Forelimb muscle (tissue), 1 donor: ENCODE results near the gene CPM. TPM values are rescaled to one million over a fixed set of nuclear protein-coding genes. Genes with fewer than 3 reads are reported as not detected.
A peak's percentile ranks its signal among the peaks of the same experiment; 100 is the strongest.
"Not testable (repeated sequence)": the region's sequence is repeated elsewhere in the genome, so short reads cannot be mapped to it uniquely, and the experiment has no call there.

Experiments used
- DNase-seq: peaks from one replicate; pipeline ENCODE4 v3.0.0-alpha.2; 2013; ENCODE audit warnings: low read depth
- polyA plus RNA-seq: library from polyadenylated mRNA; unstranded; fragments of 120-200 nt; gene quantifications from one replicate; pipeline ENCODE4 v1.2.1, GENCODE V29; 2013; ENCODE audit not compliant: insufficient read length

Gene CPM
- polyA plus RNA-seq, 1 donor, result 2.5 TPM

DNA sequence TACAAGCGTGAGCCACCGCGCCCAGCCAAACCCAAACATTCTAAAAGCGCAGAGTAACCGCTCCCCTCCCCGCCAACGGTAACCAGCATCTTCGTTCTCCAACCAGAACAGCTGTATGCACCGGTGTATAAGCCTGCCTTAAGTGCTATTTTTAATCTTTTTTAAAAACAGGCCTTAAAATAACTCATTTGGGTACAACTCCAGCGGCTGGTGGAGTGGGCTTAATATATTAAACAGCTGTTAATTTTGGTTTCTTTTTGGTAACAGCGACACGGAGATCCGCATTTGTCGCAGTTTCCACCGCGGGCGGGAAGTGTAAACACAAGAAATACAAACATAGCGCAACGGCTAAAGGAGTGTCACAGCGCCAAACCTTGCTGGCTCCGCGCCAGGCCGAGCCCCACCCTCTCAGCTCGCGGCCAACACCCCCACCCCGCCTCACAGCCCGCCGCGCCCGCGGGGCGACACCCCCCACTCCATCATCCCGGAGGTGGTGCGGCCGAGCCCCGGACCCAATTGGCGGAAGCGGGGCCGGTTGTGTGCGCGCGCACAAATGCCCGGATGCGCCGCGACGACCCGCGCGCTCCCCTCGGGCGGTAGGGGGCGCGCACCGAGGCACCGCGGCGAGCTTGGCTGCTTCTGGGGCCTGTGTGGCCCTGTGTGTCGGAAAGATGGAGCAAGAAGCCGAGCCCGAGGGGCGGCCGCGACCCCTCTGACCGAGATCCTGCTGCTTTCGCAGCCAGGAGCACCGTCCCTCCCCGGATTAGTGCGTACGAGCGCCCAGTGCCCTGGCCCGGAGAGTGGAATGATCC lies 125.2 kb downstream of the CPM start, which contains the start of gene MDM2:
TSS of gene MDM2 (plus strand) at position 602 of the 812 bp plus-strand sequence. CDS start 301 bp downstream, outside the sequence.
- peak; percentile 74 for DNase-seq

DNA sequence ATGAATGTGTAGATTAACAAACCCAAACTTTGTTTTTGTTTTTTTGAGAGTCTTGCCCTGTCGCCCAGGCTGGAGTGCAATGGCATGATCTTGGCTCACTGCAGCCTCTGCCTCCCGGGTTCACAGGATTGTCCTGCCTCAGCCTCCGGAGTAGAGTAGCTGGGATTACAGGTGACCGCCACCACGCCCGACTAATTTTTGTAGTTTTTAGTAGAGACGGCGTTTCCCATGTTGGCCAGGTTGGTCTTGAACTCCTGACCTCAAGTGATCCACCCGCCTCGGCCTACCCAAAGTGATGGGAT lies 125.7 kb downstream of the CPM start:
- not testable (repeated sequence) for DNase-seq

DNA sequence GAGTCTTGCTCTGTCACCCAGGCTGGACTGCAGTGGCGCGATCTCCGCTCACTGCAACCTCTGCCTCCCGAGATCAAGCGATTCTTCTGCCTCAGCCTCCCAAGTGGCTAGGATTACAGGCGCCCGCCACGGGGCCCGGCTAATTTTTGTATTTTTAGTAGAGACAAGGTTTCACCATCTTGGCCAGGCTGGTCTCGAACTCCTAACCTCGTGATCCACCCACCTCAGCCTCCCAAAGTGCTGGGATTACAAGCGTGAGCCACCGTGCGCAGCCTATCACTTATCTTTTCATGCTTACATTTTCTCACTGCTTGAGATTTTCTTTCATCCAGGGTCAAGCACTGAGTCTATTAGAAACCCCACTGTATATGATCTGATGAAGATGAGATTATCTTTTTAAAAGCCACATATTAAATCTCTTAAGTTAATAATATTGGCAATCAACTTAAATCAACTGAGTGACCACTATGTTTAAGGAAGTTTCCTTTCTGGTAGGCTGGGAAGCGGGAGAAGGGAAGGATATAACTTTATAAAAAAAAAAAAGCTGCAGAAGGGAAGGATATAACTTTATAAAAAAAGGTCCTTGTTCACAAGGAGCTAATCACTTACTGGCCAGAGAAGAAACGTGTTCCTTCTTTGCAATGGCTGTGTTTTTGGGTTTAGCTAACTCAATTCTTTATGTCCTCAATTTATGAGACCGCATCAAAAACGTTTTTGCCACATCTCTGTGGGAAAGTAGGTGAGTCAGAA lies 126.3 kb downstream of the CPM start:
- DNase-seq, result no peak

DNA sequence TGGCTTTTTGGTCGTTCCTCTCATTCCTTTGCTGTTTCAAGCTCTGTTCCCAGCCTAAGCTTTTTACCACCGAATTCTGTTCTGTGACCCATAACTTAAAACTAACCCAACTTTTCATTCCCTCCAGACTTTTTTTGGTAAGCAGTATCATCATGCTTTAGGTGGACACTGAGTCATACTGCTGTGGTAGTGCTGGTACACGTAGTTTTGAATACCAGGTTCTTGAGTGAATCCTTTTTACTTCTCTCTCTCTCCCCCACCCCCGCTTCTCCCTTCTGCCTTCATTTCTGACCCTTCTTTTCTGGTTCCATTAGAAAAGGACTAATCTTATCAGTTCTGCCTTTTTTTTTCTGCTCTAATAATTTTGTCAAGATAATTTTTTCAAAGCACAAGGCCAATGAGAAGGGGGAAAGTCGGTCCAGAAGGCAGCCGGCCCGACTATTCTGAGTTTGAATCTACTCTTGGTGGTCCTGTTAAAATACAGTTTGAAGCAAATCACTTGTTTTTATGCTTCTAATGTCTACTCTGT lies 127.3 kb downstream of the CPM start:
- DNase-seq, result no peak

DNA sequence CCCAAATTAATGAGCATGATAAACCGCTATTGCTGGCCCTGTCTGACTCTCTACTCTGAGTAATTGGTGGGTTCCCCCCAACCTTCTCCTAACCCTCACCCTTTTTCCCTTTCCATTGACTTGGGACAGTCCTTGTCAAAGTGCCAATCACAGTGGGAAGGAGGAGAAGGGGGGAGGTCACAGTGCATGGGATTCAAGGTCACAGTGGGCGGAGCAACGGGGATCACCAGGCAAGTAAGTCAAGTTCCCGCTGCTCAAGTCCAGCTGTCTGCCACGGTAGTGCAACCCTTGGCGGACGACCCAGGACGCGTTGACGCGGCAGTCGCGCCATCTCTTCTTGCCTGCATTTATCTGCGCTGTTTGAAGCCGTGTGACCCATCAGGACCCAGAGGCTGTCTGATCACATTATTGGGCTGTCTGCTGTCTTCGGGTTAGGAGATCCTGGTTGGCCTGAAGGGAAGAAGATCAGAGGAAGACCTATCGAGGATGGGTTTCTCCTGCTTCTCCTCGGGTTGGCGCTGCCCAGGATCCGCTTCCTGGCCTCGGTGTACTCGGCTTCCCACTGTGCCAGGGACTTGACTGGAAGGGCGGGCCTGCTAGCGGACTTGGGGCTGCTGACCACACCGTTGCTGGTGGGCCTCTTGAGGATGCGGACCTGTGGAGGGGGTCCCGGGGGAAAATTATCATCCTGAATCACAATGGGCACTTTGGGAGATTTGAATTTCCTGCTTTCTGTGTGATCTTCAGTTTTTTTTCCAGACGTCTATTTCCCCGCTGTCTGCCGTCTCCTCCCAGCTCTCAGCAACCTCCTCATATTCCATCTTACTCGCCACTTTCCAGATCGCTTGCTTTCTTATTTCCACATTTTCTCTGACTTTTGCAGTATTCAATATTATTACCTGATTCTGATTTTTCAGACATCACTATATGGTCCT lies 128.0 kb downstream of the CPM start:
- no peak for DNase-seq

DNA sequence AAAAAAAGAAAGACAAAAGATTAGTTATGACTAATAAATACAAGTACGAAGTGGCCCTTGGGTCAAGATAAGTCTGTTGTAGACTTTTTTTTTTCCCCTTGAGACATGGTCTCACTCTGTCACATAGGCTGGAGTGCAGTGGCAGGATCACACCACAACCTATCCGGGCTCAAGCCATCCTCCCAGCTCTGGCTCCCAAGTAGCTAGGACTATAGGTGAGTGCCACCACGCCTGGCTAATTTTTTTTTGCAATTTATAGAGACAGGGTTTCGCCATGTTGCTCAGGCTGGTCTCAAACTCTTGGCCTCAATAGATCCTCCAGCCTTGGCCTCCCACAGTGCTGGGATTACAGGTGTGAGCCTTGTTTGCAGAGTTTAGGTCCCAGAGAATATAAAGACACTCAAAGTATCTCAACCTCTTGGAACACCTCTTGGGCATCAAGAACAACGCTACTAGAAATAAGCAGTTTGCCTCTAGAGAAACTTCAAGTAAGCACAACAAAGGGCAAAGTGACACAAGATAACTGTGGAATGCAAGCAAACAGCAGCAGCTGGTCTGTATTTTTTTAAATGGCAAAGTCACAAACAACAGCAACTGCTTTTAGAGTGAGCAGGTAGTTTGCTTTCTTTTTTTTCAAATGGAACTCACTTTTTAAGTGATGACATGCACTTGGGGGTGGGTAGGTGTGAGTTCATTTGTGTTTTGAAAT lies 128.9 kb downstream of the CPM start:
- no peak for DNase-seq

DNA sequence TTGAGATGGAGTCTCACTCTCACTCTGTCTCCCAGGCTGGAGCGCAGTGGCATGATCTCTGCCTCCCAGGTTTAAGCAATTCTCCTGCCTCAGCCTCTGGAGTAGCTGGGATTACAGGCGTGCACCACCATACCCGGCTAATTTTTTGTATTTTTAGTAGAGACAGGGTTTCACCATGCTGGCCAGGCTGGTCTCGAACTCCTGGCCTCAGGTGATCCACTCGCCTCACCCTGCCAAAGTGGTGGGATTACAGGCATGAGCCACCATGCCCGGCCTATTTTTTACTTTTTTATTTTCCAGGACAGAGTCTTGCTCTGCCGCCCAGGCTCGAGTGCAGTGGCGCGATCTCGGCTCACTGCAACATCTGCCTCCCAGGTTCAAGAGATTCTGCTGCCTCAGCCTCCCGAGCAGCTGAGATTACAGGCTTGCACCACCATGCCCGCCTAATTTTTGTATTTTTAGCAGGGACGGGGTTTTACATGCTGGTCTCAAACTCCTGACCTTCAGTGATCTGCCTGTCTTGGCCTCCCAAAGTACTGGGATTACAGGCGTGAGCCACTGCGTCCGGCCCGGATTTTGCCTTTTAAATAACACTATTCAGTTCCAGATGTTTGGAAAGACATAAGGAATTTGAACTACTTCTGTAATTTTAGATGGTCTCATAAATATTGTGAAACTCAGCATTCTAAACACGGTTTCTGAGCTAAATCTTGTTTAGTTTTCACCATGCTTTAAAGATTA lies 129.9 kb downstream of the CPM start:
- not testable (repeated sequence) for DNase-seq

DNA sequence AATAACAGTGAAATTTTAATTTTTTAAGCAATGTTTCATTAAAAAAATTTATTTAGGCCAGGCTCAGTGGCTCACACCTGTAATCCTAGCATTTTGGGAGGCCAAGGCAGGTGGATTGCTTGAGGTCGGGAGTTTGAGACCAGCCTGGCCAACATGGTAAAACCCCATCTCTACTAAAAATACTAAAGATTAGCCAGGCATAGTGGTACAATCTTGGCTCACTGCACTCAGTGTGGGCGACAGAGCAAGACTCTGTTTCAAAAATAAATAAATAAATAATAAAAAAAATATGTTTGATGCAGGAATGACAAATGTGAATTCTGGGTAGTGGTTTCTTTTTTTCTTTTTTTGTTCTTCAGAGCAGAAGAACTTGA lies 130.6 kb downstream of the CPM start:
- DNase-seq, result not testable (repeated sequence)

Other genes starting within 250 kb of the CPM start
- 38.2 TPM for gene NUP107, start 246.2 kb downstream of the CPM start, polyA plus RNA-seq
- gene SLC35E3, start 187.0 kb downstream of the CPM start, polyA plus RNA-seq, result 19.2 TPM
- gene MDM2, start 125.0 kb downstream of the CPM start, polyA plus RNA-seq, result 40.9 TPM